Left cardiac atrium (tissue), 4 donors: ENCODE results near the gene ATP9A. TPM values are rescaled to one million over a fixed set of nuclear protein-coding genes. Genes with fewer than 3 reads are reported as not detected.
A peak's percentile ranks its signal among the peaks of the same experiment; 100 is the strongest.
"Not testable (repeated sequence)": the region's sequence is repeated elsewhere in the genome, so short reads cannot be mapped to it uniquely, and the experiment has no call there.

Experiments used
- ATAC-seq, 2 donors: fragments of 200-7000 bp; cut with Tn5 transposase; one replicate each; pipeline ENCODE4 v1.9.1; 2020; ENCODE audit warnings: mild to moderate bottlenecking in 2 of 2, moderate library complexity in 2 of 2
- DNase-seq: peaks from one replicate; pipeline ENCODE4 v3.0.0-alpha.2; 2020
- intact Hi-C, 2 donors: fragments of 100-400 bp; cut with DNase I; formaldehyde crosslinking; loops; one replicate each; pipeline versions ENCODE4 v1.14.1 to v1.15.1; 2022 to 2023
- total RNA-seq, 2 donors: library from RNA; stranded (reverse); fragmentation: NEBNext Ultra II Directional; extraction: Animal tissue kit (Norgen Biotek cat#: 25700); gene quantifications; one replicate each; pipeline ENCODE4 v1.2.1, GENCODE V29; 2021
- donor health status: DM: no; HTN: yes; CAD: no.
- donor health status: DM: no; HTN: yes; CAD: no; lungs with severe emphysema.
- donor health status: DM: yes; HTN: yes; CAD: no.
- donor health status: Dilated cardiomyopathy.

ATP9A gene
- total RNA-seq, 2 donors from 2014 or later, result 27.6 to 28.0 TPM

- intact Hi-C loops, result no loop called here
- no peak for DNase-seq
- no peak for ATAC-seq
Observed at GRCh38 chr20:51735728-51736600, 32.2 kb downstream of the ATP9A start.

- intact Hi-C loops, result no loop called here
- ATAC-seq, result no peak
- no peak for DNase-seq
Observed at GRCh38 chr20:51734876-51735720, 33.1 kb downstream of the ATP9A start.

GRCh38 chr20:51733070-51733469 is 35.1 kb downstream of the ATP9A start:
- no peak for DNase-seq
- intact Hi-C loops, result no loop called here
- no peak for ATAC-seq

- intact Hi-C loops, result no loop called here
- DNase-seq, result no peak
- ATAC-seq, result peak; percentile 33 to 56
Observed at GRCh38 chr20:51732096-51732791, 35.9 kb downstream of the ATP9A start.

- DNase-seq (no peak), ATAC-seq (peak; percentile 25 to 41)
- intact Hi-C loops, result no loop called here
Observed at GRCh38 chr20:51731731-51732095, 36.5 kb downstream of the ATP9A start.

- DNase-seq, result no peak
- no peak for ATAC-seq
- intact Hi-C loops, result no loop called here
Observed at GRCh38 chr20:51729771-51730170, 38.4 kb downstream of the ATP9A start.

- intact Hi-C loops, result no loop called here
- no peak for ATAC-seq
- DNase-seq, result no peak
Observed at GRCh38 chr20:51728737-51729136, 39.5 kb downstream of the ATP9A start.

GRCh38 chr20:51727872-51728271 is 40.3 kb downstream of the ATP9A start:
- ATAC-seq (peak in 1 of 2 donors; percentile 44), DNase-seq (no peak)
- intact Hi-C loops, result no loop called here

- no peak for DNase-seq
- ATAC-seq, result no peak
- intact Hi-C loops, result no loop called here
Observed at GRCh38 chr20:51725584-51726176, 42.5 kb downstream of the ATP9A start.

- ATAC-seq, intact Hi-C loops, DNase-seq: not testable (repeated sequence)
Observed at GRCh38 chr20:51723026-51723425, 45.2 kb downstream of the ATP9A start.

- DNase-seq, ATAC-seq, intact Hi-C loops: not testable (repeated sequence)
Observed at GRCh38 chr20:51722246-51722645, 45.9 kb downstream of the ATP9A start.

- no peak for ATAC-seq
- intact Hi-C loops, result no loop called here
- no peak for DNase-seq
Observed at GRCh38 chr20:51720854-51721253, 47.3 kb downstream of the ATP9A start.

- intact Hi-C loops, result no loop called here
- no peak for ATAC-seq
- no peak for DNase-seq
Observed at GRCh38 chr20:51720384-51720783, 47.8 kb downstream of the ATP9A start.

GRCh38 chr20:51715856-51716185 is 52.4 kb downstream of the ATP9A start:
- ATAC-seq, result no peak
- DNase-seq, result no peak
- intact Hi-C loops, result no loop called here

- intact Hi-C loops, result no loop called here
- DNase-seq, result no peak
- ATAC-seq, result no peak
Observed at GRCh38 chr20:51715163-51715855, 52.9 kb downstream of the ATP9A start.

GRCh38 chr20:51713213-51713598 is 55.0 kb downstream of the ATP9A start:
- intact Hi-C loops, result no loop called here
- no peak for DNase-seq
- ATAC-seq, result no peak

- intact Hi-C loops, result no loop called here
- DNase-seq, result no peak
- ATAC-seq, result no peak
Observed at GRCh38 chr20:51712501-51713212, 55.5 kb downstream of the ATP9A start.

- intact Hi-C loops, result no loop called here
- DNase-seq, result no peak
Observed at GRCh38 chr20:51711426-51711825, 56.8 kb downstream of the ATP9A start.

More at GRCh38 chr20:51711426-51711825, 56.8 kb downstream of the ATP9A start:
- no peak for ATAC-seq
